HUDEP-2 (cell line): ENCODE data around the gene TAC3.
"Not testable (repeated sequence)": the region's sequence is repeated elsewhere in the genome, so short reads cannot be mapped to it uniquely, and the experiment has no call there.

Source experiments
- DNase-seq, 76 experiments: peaks; one replicate each; lab custom pipeline; 2025; ENCODE audit not compliant: unreplicated experiment in 76 of 76; lab: John Stamatoyannopoulos, UW

The TAC3 gene

DNA sequence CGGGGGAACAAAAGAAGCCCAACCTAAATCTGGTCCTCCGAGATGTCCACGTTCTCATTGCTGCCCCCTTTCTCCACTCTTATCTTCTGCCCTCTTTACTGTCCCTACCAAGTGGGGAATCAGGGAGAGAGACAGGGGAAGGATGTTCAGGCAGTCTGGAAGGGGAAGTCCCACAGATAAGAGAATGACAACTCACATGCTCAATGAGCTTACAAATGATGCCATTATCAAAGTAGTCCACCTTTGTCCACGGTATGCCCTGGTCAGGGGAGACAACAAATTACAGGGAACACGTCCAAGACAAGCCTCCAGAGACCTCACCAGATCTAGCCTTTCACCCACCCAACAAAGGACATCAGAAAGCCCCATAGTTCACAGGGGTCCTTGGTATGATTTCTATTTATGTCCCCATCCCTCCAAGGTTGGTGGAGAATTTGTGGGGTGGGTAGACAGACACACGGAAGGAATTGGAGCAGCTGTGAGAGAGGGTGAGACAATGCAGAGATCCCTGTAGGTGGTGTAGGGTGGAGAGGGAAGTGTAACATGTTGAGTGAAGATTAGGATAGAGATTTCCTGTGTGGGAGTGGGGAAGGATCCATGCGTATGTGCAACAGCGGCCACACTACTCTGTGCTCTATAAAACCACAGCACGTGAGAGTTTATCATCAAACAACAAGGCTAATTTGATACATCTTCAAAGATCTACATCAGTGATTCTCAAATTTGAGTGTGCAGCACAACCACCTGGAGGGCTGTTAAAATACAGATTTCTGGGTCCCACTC is 22.9 kb upstream of the TAC3 start:
- DNase-seq: peak in 40 of 76 experiments; percentile 8 to 66 (median 25)

DNA sequence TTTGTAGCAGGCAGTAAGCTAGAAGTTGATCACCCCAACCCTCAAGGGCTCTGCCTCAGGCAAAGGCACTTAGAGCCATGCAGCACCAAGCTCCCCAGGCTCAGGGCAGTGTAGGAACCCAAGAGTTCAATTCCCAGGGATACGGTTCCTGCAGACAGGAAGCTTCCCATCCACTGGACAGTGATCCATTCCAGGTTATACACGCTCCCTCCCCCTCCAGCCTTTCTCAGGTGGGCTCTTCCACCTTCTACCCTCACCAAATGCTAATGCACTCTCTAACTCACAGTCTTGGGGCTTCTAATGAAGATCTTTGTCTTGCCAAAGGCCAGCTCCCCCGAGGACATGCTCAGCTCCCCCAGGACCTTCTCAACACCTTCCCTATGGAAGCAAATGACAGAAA is 20.9 kb upstream of the TAC3 start:
- no peak for DNase-seq

DNA sequence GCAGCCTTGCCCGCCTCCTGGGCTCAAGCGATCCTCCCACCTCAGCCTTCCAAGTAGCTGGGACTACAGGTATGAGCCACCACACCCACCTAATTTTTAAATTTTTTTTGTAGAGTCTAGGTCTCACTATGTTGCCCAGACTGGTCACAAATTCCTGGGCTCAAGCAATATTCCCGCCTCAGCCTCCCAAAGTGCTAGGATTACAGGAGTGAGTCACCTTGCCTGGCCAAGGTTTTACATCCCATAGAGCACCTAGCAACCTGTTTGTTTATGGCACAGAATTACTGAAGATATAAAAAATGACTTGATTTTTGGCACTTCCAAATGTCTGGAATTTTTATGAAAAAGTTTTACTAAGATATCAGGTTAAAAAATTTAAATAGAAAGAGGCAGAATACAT is 17.1 kb upstream of the TAC3 start:
- no peak for DNase-seq

DNA sequence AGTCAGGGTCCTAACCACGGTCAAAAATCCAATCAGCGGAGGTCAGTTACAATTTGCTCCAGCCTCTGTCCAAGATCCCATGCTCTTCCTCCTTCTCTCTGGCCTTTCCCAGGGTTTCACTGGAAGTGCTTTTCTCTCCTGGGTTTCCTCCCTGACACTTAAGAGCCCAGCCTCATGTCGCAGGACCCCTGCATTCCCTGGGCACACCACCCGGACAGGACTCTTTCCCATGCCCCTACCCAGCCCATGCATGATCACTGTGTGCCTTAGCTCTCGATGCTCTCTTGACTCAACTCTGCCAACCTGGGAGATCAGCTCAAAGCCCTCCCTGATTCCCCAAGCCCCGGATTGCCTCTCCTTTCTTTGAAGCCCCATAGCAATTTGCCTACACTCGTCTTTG is 15.5 kb upstream of the TAC3 start:
- DNase-seq: no peak

DNA sequence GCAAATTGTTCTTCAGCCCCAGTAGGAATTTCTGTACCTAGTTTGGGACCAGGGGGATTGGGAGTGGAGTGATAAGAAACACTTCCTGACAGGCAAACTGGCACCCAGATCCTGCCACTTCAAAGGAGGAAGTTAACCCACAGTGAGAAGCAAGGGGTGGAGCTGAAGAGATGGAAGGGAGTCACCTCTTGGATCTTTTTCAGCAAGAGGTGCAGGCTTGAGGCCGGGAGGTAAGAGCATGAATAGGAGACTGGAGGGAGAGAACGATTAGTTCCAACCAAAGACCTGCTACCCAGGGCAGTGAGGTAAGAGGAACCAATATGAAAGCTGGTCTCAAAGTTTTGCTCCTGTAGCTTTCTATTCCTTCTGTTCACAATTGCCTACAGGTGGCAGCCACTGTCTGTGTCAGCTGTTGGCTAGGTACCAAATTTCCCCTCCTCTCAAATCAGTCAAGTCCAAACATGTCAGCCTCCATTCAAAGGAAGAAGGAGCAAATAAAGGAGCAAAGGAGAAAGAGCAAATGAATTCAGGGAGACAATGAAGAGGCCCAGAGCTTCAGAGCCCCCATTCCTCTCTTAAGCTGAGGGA is 14.9 kb upstream of the TAC3 start:
- peak in 18 of 76 experiments; percentile 4 to 48 (median 27) for DNase-seq

DNA sequence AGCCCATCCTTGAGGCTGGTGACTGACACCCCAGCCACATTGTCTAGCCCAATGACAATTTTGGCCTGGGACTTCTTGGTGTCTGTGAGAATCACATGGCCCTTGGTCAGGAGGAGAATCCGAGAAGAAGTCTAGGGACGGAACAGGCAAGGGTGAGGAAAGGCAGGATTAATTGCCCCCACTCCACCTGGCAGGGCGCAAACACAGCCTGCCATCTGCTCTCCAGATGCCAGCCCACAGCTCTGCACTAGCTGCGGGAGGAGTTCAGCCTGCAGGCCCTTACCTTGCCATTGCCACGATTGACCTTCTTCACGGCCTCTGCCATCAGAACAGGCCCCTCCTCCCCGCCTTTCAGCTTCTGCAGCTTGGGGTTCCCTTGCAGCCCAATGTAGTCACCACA is 13.1 kb upstream of the TAC3 start:
- no peak for DNase-seq

DNA sequence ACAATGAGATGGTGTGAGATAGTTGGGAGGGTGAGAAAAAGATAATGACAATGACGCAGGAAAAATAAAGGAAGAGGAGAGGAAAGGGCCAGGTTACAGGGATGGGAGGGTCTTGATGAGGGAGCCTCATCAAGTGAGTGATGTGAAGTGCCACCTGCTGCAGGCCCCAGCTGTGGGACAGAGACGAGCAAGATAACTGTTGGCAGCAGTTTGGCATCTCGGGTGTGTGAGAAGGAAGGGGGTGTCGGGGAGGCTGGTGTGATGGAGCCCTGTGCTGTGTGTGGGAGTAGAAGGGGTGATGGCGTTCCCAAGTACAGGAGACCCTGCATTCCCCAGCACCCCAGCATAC is 11.4 kb upstream of the TAC3 start:
- DNase-seq: peak in 54 of 76 experiments; percentile 8 to 64 (median 34)

DNA sequence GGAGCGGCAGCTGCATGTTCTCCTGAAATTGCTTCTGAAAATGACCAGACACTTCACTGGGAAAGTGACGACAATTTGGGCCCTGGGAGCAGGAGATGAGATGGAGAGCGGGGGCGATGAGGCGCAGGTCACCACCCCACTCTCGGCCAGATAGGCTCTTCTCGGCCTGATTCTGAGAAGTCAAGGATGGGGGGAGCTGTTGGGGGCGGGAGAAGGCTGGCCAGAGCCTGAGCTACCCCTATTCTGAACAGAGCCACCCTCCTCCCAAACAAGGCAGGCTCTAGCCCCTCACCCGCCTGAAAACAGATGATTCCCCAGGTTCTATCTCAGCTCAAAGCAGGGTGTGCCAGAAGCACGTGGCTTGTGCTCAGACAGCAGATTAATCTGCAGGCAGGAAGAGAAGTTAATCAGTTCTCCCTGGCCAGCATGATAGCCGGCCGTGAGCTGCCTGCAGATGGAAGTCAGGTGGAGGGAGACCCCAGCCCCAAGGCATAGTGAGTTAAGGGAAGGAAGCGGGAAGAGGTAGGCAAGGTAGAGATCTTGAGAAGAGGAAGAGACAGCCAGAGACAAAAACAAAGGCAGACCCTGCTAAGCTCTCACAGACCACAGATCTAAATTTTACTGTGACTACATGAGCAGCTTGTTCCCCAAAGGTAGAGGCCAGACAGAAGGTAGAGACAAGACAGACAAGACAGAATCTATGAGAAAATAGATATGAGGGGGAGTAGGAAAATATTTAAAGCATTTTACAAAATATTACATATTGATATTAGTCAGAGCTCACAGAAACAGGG is 10.9 kb upstream of the TAC3 start:
- peak in 53 of 76 experiments; percentile 8 to 62 (median 34) for DNase-seq

DNA sequence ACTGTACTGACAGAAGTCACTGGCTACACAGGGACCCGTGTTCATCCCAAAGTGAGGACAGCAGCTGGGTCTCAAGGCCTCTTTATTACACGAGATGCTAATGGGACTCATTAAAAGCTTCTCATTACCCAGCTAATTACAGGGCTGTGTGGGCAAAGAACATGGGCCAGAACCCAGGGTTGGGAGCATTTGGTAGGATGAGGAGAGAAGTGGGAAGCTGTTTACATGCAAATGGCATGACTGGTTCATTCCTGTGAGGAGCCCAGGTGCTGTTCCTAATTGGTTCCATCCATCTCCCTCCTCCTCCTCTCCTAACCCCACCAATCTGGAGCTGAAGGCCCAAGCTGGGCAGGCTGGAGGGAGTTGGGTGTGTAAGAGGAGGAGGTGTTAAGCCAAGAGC is 8.9 kb upstream of the TAC3 start:
- no peak for DNase-seq

DNA sequence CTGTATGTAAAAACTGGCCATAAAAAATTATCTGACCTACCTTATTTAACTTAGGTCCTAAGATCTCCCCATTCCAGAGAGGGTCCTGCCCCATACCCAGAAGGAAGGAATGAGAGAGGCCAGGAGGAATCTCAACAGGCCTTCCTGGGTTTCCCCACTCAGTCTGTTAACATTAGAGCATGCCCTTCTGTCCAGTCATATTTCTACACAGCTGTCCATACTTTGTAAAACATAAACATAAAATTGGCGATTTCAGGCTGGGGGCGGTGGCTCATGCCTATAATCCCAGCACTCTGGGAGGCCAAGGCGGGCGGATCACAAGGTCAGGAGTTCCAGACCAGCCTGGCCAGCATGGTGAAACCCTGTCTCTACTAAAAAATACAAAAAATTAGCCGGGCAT is 6.0 kb upstream of the TAC3 start:
- not testable (repeated sequence) for DNase-seq

DNA sequence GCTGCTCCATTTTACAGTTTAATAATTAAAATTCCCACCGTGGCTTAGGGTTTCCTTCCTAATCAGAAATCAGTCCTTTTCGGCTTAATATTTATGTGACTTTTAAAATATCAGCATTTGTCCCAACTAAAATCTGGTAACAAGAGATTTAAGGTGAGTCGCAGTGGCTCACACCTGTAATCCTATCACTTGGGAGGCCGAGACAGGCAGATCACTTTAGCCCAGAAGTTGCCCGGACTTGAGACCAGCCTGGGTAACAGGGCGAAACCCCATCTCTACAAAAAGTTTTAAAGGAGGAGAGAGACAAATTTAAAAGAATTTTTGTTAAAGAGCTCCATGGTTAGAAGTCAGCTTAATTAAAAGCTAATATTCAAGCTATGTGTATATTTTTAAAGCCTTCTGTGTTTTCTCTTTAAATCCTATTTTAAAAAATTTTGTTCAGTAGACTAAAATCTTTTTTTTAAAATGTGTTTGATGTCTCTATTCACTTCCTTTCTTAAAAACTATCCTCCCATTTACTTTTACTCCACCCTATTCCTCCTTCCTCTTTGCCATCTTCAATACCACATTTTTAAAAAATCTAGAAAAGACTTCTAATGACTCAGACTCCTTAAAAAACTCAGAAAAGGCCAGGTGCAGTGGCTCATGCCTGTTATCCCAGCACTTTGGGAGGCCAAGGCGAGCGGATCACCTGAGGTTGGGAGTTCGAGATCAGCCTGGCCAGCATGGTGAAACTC is 3.8 kb upstream of the TAC3 start:
- no peak for DNase-seq

DNA sequence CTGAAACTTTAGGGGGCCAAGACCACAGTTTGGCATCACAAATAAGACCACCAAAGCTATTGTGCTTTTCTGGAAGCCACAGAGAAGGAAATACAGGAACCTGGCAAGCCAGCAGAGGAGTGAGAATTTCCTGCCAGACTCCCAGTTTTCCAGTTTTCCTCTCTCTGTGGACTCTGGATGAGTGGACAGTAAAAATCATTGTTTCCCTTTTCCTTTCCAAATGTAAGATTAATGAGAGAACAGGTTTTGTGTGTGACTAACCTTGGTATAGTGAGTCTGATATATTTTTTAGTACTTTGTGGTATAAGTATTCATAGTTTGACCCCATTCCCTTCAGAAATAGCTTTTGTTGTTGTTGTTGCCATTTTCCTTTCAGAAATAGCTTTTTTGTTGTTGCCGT is 2.6 kb upstream of the TAC3 start:
- no peak for DNase-seq

DNA sequence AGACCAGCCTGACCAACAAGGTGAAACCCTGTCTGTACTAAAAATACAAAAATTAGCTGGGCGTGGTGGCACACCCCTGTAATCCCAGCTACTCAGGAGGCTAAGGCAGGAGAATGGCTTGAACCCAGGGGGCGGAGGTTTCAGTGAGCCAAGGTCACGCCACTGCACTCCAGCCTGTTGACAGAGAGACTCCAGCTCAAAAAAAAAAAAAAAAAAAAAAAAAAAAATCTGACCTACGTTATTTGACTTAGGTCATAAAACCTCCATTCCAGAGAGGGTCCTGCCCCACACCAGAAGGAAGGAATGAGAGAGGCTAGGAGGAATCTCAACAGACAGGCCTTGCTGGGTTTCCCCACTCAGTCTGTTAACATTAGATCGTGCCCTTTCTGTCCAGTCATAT is 2.0 kb upstream of the TAC3 start:
- not testable (repeated sequence) for DNase-seq

DNA sequence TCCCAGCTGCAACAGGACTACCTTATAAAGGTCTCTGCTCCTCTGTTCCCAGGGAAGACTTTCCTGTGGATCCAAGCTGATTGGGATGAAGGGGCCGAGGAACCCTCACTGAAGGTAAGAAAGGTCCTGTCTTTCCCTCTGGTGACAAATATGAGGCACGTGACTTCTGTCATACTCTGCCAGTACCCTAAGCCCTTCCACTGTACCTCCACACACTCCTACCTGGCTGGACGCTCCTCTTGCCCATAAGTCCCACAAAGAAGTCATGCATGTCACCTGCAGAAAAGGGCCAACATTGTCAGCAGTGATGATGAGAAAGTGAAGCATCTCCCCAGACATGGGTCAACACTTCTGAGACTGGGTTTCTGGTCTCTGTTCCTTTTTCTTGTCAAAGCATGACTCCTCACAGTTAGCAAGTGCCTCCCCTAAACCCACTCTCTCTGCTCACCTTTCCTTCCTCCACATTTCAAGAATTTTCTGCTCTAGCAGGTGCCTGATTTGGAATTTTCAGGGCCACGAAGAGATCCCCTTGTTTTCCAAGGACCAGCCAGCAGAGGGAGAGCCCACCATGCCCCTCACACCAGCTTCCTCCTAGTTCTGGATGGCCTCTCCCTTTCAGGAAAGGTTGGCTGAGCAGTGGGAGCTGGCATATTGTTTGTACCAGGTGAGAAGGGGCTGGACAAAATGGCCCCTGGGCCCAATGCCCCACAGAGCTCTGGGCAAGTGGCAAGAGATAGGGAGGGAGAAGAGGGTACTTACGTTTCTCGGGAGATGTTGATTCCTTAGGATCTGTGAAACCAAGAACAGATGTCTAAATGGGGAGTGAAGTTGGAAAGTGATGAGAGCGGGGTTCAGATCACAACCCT is 3.5 kb downstream of the TAC3 start:
- no peak for DNase-seq

DNA sequence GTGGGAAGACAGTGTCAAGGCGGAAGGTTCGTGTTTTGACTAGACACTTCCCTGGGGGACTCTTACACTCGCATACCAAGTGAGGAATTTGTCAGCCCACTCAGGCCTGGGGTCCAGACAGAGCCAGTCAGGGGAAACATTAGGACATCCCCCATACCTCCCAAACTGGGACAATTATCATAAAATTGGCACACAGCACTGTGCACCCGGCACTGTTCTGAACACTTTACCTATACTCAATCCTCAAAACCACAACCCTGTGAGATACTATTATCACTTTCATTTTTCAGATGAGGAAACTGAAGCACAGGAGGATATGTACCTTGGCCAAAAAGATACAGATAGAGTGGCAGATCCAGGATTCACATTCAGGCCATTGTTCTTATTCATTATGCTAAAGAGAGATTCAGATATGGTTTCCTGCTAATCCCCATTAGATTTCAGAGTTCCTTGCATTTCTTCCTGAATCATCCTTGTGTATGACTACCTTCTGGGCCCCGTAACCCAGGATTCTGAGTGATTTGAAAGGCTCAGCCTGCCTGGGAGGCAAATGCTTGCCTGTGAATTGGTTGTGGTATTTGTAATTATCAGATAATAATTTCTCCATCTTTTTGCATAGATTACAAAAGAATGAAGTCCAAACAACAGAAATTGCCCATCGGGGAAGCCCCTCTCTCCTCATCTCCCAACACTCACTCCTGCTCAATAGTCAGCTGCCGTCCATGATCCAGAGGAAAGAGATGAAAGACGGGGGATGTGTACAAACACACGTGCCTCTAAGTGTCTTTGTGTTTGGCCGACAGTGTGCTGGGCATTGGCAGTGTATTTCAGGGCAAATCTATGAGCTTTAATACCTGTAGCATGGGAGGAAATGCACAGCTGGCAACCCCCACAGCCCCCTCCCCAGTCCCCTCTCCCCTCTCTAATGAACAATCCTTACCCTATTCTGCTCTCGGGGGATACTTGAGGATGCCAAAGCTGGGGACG is 4.6 kb downstream of the TAC3 start:
- DNase-seq: no peak

DNA sequence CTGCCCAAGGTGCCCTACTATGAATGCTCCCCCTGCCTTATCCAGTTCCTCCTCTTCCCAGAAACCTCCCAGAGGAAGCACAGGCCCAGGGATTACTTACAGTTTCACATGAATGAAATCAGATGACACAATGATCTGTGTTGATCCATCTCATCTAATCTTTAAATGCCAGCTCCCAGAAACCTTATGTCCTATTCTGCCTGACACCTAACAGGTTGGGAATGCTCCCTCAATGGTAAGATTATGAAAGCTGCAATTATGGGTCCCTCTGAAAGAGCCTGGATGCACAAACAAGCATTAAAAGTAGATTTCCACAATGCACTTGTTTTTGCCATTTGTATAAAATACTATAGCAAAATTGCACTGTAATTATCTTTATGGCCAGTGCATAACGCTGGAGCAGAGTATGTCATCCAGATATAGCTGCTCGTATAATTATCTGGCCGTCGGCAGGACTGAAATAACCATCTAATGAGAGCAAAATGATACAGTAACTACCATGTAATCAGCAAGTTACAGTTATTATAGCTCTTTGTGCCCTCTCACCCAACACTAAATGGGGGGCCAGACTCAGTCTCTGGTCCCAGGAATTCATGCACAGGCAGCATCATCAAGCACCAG is 5.6 kb downstream of the TAC3 start:
- DNase-seq: no peak

DNA sequence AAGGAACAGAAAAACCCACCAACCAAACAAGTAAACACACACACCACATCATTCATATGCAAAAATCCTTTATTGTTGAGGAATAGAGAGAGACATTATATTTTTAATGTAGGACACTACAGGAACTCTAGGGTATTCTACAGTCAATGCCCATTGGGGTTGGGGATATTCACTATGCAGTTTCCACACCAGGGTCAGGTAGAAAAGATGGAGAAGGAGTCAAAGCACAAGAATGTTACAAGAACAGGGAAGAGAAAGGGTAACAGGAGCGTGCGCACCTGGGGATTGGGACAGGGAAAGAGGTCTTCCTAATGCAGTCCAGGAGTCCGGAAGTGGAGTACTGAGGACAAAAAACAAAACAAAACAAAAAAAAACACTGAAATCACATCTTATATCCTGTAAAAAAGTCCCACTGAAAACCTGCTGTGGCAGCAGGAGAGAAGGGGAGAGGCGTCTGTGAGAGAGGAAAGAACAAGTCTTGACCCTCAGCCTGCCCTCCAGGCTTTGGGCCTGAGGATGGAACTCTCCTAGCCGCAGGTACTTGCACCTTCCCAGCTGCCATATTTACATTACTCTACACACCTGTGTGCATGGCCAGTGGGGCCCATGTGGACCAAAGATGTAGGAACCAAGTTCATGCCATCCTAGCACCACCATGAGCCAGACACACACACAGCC is 6.2 kb downstream of the TAC3 start:
- no peak for DNase-seq

DNA sequence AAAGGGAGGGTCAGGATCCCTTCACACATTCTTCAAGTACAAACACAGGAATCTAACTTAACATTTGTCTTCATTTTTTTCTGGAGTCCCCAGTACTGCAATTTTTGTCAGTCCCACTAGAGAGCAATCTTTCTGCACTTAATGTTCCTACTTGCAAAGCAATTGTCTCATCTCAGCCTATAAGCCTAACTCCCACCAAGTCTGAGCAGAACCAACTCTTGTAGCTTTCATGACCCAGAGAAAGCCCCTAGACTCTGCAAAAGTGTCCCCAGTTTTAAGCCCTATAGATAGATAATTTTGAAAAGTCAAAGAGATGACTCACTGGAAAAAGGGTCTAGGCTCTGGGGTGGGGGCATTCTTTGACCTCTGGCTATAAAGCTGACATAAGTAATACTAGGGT is 8.2 kb downstream of the TAC3 start:
- DNase-seq: peak in 33 of 76 experiments; percentile 16 to 77 (median 53)
